Peyer's patch (tissue), 4 donors: Measurements from ENCODE around the gene MTG1. TPM values are rescaled to one million over a fixed set of nuclear protein-coding genes. Genes with fewer than 3 reads are reported as not detected.

ENCODE experiments used
- DNase-seq, 3 donors: peaks; one replicate each; pipeline ENCODE4 v3.0.0-alpha.2; 2017 to 2019
- H3K27ac ChIP-seq, 4 donors: fragments of 200-600 bp; sonication (generic); one replicate each; pipeline ENCODE4 v1.5.1; 2016 to 2019
- H3K27me3 ChIP-seq, 2 donors: fragments of 200-600 bp; sonication (generic); one replicate each; pipeline ENCODE4 v1.5.1; 2019
- H3K36me3 ChIP-seq, 3 donors: fragments of 200-600 bp; sonication (generic); one replicate each; pipeline ENCODE4 v1.5.1; 2016 to 2019
- H3K4me1 ChIP-seq, 4 donors: fragments of 200-600 bp; sonication (generic); one replicate each; pipeline ENCODE4 v1.5.1; 2016 to 2019
- H3K4me3 ChIP-seq, 4 donors: fragments of 200-600 bp; sonication (generic); 1 replicate in 3 of 4; 2 replicates in 1 of 4; pipeline ENCODE4 v1.5.1; 2016 to 2019; ENCODE audit warnings: mild to moderate bottlenecking in 1 of 4
- H3K9me3 ChIP-seq, 4 donors: fragments of 200-600 bp; sonication (generic); one replicate each; pipeline ENCODE4 v1.5.1; 2016 to 2019; ENCODE audit warnings: mild to moderate bottlenecking in 1 of 4
- POLR2A ChIP-seq, 2 donors: fragments of 450-650 bp; IDR thresholded peaks; one replicate each; pipeline ENCODE4 v1.5.1; 2017; ENCODE audit warnings: antibody characterized with exemption in 2 of 2, mild to moderate bottlenecking in 2 of 2, moderate library complexity in 2 of 2
- total RNA-seq, 4 donors: library from RNA; depleted of rRNA; stranded (reverse); fragments of >200 nt; gene quantifications; one replicate each; pipeline ENCODE4 v1.1.0, GENCODE V29; 2016
- TF ChIP-seq, protein P1 (sequence below), 6 experiments: fragments of 450-650 bp in 4 of 6; fragments of 200-600 bp in 2 of 6; sonication (generic) in 1 of 6; IDR thresholded peaks; one replicate each; pipeline ENCODE4 v1.5.1; 2017 to 2019; ENCODE audit warnings: antibody characterized with exemption in 6 of 6, mild to moderate bottlenecking in 3 of 6, moderate library complexity in 1 of 6

MTG1 gene
- total RNA-seq, 4 donors from 2014 or later, result 44.7 to 110 (median 103) TPM

DNA sequence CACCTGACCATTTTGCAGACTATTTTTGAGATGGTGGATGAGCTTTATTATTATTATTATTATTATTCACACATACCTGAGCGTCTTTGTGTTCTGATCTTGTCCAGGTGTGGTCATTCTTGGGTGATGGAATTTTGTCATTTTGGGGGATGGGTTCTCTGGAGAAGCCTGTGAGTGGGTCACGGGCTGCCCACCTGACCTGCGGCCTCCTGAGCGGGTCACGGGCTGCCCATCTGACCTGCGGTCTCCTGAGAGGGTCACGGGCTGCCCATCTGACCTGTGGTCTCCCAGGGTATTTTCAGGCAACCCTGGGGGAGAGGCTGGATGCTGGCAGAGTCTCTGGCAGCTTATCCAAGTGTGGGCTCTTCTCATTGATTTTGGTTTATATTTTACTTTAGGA, 67.1 kb downstream of the MTG1 start:
- H3K9me3 ChIP-seq, result no peaks in the 10 kb centered on the region
- H3K27me3 ChIP-seq, result no peaks in the 10 kb centered on the region
- H3K4me1 ChIP-seq, result no peaks in the 10 kb centered on the region
- no peak overlapping the region for H3K4me3 ChIP-seq
- TF ChIP-seq, protein P1, sequence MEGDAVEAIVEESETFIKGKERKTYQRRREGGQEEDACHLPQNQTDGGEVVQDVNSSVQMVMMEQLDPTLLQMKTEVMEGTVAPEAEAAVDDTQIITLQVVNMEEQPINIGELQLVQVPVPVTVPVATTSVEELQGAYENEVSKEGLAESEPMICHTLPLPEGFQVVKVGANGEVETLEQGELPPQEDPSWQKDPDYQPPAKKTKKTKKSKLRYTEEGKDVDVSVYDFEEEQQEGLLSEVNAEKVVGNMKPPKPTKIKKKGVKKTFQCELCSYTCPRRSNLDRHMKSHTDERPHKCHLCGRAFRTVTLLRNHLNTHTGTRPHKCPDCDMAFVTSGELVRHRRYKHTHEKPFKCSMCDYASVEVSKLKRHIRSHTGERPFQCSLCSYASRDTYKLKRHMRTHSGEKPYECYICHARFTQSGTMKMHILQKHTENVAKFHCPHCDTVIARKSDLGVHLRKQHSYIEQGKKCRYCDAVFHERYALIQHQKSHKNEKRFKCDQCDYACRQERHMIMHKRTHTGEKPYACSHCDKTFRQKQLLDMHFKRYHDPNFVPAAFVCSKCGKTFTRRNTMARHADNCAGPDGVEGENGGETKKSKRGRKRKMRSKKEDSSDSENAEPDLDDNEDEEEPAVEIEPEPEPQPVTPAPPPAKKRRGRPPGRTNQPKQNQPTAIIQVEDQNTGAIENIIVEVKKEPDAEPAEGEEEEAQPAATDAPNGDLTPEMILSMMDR (IDR thresholded peaks at IDR 0.05), result no peak
- TF ChIP-seq POLR2A (IDR thresholded peaks at IDR 0.05), result no peak
- DNase-seq, result peak in 1 of 3 donors; percentile 6
- no peaks in the 10 kb centered on the region for H3K36me3 ChIP-seq
- H3K27ac ChIP-seq, result no peak overlapping the region

DNA sequence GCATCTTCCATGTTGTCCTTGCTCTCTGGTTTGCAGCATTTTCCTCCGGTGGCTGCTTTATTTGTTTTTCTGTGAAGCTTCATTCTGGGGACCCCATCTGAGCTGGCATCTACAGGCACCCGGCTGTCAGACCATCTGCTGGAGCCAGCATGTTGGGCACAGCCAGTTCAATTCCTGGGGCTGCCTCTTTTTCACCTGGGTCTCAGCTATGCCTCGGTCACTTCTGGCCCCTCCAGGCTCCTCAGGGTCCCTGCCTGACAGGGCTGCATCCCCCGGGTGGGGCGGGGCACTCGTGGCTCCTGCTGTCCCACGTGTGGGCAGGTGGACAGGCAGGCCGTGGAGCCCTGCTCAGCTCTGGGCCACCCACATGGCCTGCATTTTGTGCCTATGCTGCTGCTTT, 67.9 kb downstream of the MTG1 start:
- TF ChIP-seq, protein P1 (IDR thresholded peaks at IDR 0.05), result no peak
- TF ChIP-seq POLR2A (IDR thresholded peaks at IDR 0.05), result no peak
- Histone ChIP-seq H3K36me3 (no peaks in the 10 kb centered on the region), H3K9me3 (no peaks in the 10 kb centered on the region), H3K27ac (no peak overlapping the region), H3K4me1 (no peaks in the 10 kb centered on the region), H3K27me3 (no peaks in the 10 kb centered on the region), H3K4me3 (no peak overlapping the region)
- peak in 1 of 3 donors; percentile 8 for DNase-seq

DNA sequence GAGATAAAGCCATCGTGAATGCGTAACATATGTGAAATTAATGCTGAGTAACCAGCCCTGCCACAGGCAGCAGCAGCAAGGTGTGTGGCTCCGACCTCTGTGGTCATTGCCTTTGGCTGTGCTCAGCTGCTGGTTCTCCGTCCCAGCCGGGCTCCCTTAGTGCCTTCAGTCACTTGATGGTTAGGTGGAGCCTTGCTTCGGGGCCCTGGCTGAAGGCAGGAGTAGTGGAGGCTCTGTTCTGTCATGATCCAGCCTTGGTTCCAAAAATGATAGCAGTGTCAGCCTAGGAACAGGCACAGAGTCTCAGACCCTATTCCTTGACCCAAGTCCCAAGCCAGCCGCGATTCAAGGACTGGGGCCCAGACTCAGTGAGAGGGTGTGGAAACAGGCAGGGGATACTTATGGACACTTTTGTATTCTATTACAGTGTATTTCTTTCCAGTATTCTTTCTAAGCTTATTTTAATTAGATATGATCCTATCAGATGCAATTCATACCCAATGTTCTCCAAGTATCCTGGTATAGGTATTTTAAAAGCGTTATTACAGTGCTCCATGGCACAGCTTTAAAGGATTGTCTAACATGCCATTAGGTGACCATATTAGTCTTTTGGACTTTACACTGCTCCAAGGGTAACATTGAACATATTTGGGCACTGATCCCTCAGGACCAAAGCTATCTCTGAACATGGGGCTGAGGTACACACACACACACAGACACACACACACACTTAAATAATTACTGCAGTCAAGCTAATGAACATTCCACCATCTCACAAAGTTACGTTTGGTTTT, 68.8 kb downstream of the MTG1 start:
- Histone ChIP-seq H3K27ac (no peak overlapping the region), H3K9me3 (no peaks in the 10 kb centered on the region), H3K36me3 (no peaks in the 10 kb centered on the region), H3K27me3 (no peaks in the 10 kb centered on the region), H3K4me3 (no peak overlapping the region), H3K4me1 (no peaks in the 10 kb centered on the region)
- DNase-seq, result peak in 1 of 3 donors; percentile 6
- TF ChIP-seq POLR2A (IDR thresholded peaks at IDR 0.05), result no peak
- TF ChIP-seq, protein P1 (IDR thresholded peaks at IDR 0.05), result no peak

DNA sequence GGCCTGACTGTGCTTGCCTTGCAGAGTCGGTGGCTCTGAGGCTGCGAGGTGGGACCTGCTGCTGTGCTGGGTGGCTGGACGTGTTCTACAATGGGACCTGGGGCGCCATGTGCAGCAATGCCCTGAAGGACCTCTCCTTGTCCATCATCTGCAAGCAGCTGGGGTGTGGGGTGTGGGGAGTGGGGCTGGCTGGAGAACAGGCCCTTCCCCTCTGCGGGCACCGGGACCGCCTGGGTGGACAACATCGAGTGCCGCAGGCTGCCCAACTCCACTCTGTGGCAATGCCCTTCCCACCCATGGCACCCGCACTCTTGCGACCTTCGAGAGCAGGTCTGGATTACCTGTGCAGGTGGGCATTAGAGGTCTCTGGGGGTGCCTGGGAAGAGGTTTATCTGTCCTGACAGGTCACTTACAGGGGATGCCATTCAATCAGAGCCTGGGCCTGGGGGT, 70.7 kb downstream of the MTG1 start:
- Histone ChIP-seq H3K4me3 (no peak overlapping the region), H3K36me3 (no peaks in the 10 kb centered on the region), H3K27ac (no peak overlapping the region), H3K27me3 (no peaks in the 10 kb centered on the region), H3K9me3 (no peaks in the 10 kb centered on the region), H3K4me1 (no peaks in the 10 kb centered on the region)
- peak in 2 of 3 donors; percentile 12 to 18 for DNase-seq
- TF ChIP-seq POLR2A (IDR thresholded peaks at IDR 0.05), result no peak
- TF ChIP-seq, protein P1 (IDR thresholded peaks at IDR 0.05), result no peak

DNA sequence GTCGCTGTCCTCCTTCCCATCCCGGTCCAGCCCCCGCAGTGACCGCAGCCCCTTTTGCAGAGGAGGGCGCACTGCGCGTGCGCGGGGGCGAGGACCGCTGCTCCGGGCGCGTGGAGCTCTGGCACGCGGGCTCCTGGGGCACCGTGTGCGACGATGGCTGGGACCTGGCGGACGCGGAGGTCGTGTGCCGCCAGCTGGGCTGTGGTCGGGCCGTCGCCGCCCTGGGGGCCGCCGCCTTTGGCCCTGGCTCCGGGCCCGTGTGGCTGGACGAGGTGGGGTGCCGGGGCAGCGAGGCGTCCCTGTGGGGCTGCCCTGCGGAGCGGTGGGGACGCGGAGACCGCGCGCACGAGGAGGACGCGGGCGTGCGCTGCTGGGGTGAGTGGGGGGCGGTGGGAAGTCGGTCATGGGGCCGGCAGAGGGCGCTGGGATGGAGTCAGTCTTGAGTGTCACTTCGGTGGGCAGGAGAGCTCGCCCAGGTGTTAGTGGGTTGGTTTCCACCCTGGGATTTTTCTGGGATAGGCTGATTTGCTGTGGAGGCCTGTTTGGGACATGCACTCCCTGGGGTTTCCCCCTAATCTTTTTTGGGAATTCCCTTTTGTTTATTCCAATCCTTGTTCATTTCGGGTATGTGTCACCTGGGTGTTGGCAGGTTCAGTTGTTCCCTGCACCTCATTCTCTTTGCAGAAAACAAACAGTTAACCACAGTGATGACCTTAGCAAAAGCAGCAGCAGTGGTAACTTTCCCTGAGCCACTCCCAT, 71.4 kb downstream of the MTG1 start:
- DNase-seq, result peak in 1 of 3 donors; percentile 4
- H3K9me3 ChIP-seq, result no peaks in the 10 kb centered on the region
- H3K27me3 ChIP-seq, result no peaks in the 10 kb centered on the region
- TF ChIP-seq, protein P1 (IDR thresholded peaks at IDR 0.05), result no peak
- no peak for TF ChIP-seq POLR2A (IDR thresholded peaks at IDR 0.05)
- no peak overlapping the region for H3K27ac ChIP-seq
- H3K36me3 ChIP-seq, result no peaks in the 10 kb centered on the region
- H3K4me1 ChIP-seq, result no peaks in the 10 kb centered on the region
- no peak overlapping the region for H3K4me3 ChIP-seq
